ENCODE results near the gene WNT5A.

DNA sequence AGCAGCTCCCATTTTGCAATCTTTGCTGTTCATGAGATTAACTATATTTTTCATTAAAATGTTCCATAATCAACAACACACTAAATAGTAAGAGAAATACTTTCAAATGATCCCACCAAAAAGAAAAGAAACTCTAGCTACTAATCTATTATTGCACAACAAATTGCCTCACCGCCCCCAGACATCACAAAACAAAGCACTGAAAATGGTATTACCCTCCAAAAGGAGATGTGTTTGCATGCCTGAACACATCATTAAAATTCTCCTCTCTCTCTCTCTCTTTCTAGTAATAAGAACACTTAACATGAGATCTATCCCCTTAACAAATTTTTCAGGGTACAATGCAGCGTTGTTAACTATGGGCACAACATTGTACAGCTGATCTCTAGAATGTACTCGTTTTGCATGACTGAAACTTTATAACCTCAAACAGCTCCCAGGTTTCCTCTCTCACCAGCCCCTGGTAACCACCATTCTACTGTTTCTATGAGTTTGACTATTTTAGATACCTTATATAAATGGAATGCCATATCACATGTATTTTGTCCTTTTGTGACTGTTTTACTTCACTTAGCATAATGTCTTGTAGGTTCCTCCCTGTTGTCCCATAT lies 33.1 kb downstream of the WNT5A start:
- TF ChIP-seq CTCF (conservative IDR thresholded peaks at IDR 0.05) (no peak), EZH2 (IDR thresholded peaks at IDR 0.05; ENCODE audit: low read depth) (no peak)

Data from PC-9 (cell line).